ENCODE data around the gene SNAPC5. TPM values are rescaled to one million over a fixed set of nuclear protein-coding genes. Genes with fewer than 3 reads are reported as not detected.
A peak's percentile ranks its signal among the peaks of the same experiment; 100 is the strongest.

The SNAPC5 gene
- total RNA-seq, 1 experiment from 2014 or later = 28.3 TPM

DNA sequence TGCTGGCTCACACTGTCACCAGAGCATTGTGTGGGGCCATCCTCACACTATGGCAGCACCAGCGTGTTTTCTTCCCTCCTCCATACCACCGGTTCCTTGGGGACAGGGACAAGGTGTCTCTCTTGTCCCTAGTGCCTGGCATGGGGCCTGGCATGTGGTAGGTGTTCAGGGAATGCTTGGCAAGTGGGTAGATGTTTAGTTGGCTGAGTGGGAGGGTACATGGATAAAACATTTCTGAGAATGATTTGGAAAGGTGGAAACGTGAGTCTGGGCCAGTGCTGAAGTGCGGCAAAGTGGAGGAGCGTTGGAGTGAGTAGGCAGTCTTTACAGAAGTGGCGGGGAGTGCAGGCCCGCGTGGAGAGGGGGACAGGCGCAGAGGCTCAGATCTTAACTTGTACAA, 15.0 kb downstream of the SNAPC5 start:
- H3K9me3 ChIP-seq (ENCODE audit: control insufficient read depth in 1 of 2, insufficient read depth in 1 of 2, low read depth in 1 of 2, low read length in 2 of 2) = no peaks in the 10 kb centered on the region
- H3K79me2 ChIP-seq (ENCODE audit: insufficient read depth, low read length) = no peaks in the 10 kb centered on the region; the same call in 1 of the 2 replicates
- H3K9me2 ChIP-seq (ENCODE audit: insufficient read depth) = no peaks in the 10 kb centered on the region
- BruUV-seq (replicated peaks) = no TSS peak
- H3K4me2 ChIP-seq (ENCODE audit: low read length) = peak overlapping the region; percentile 52
- no peak overlapping the region for H2AFZ ChIP-seq (ENCODE audit: low read depth, low read length, poor library complexity, severe bottlenecking)
- 0 out of 2 replicates have a peak overlapping the region, but pooled peaks have one; percentile 8 for H3K9ac ChIP-seq (ENCODE audit: low read length)
- intact Hi-C loops (cut with micrococcal nuclease) = no loop called here
- peaks cover 36 to 42% of the 10 kb centered on the region in 2 experiments for H3K4me1 ChIP-seq (ENCODE audit: control insufficient read depth in 1 of 2, insufficient read depth in 2 of 2, low read length in 2 of 2)
- no peaks in the 10 kb centered on the region for H4K20me1 ChIP-seq (ENCODE audit: insufficient read depth)
- ChIA-PET POLR2A (no interaction called here), CTCF (no interaction called here), RAD21 (ENCODE audit: low non-redundant PET in 1 of 2, low total read pairs in 2 of 2, uncharacterized antibody in 2 of 2, unreplicated experiment in 2 of 2) (no interaction called here)
- H3K4me3 ChIP-seq (replicated peaks in 1 of 2; ENCODE audit: low read depth in 1 of 2, low read length in 2 of 2) = no peak overlapping the region
- no peak for ATAC-seq
- TF ChIP-seq ZNF274 (IDR thresholded peaks at IDR 0.05; ENCODE audit: low read depth, low read length) (no peak), CBX3 (IDR thresholded peaks at IDR 0.05; ENCODE audit: low read depth) (no peak), ZBTB33 (IDR thresholded peaks at IDR 0.05; ENCODE audit: extremely low read depth, insufficient replicate concordance, low read length) (no peak), EZH2 (IDR thresholded peaks at IDR 0.05) (no peak), REST (IDR thresholded peaks at IDR 0.05; ENCODE audit: low read depth) (no peak), JUND (IDR thresholded peaks at IDR 0.05) (no peak), ZFX (IDR thresholded peaks at IDR 0.05) (no peak), RAD21 (IDR thresholded peaks at IDR 0.05; ENCODE audit: low read depth) (no peak), ELF1 (IDR thresholded peaks at IDR 0.05; ENCODE audit: borderline replicate concordance, low read depth) (no peak), SP1 (IDR thresholded peaks at IDR 0.05; ENCODE audit: low read depth) (no peak), SIN3A (IDR thresholded peaks at IDR 0.05; ENCODE audit: low read depth) (no peak)
- H3K36me3 ChIP-seq (ENCODE audit: control insufficient read depth in 1 of 2, insufficient read depth in 2 of 2, low read length in 2 of 2) = peaks cover 4 to 14% of the 10 kb centered on the region in 2 experiments; a peak in 3 of 4 replicates
- no peaks in the 10 kb centered on the region for H3K27me3 ChIP-seq (ENCODE audit: insufficient read depth, low read length)
- no peak for DNase-seq (ENCODE audit: low read depth, low spot score)
- H3K27ac ChIP-seq (ENCODE audit: low read depth, low read length) = peak overlapping the region; percentile 23
